ENCODE measurements around the gene PTGFR. TPM values are rescaled to one million over a fixed set of nuclear protein-coding genes. Genes with fewer than 3 reads are reported as not detected.

PTGFR gene
- total RNA-seq, 1 donor from 2014 or later, result 17.2 TPM

GRCh38 chr1:78475888-78476610 lies 14.7 kb upstream of the PTGFR start:
- Histone ChIP-seq H3K9me3 (ENCODE audit: control insufficient read depth in 3 of 3, low read length in 3 of 3) (no peaks in the 10 kb centered on the region), H3K4me3 (ENCODE audit: low read length in 3 of 3) (no peak overlapping the region), H3K4me1 (ENCODE audit: control insufficient read depth in 3 of 3, insufficient read depth in 3 of 3, low read length in 3 of 3) (no peaks in the 10 kb centered on the region), H3K27ac (ENCODE audit: low read depth, low read length) (no peak overlapping the region), H3K36me3 (ENCODE audit: control insufficient read depth in 3 of 3, insufficient read depth in 3 of 3, low read length in 3 of 3) (no peaks in the 10 kb centered on the region), H3K9ac (ENCODE audit: low read depth in 1 of 3, low read length in 3 of 3) (no peak overlapping the region), H3K27me3 (ENCODE audit: control insufficient read depth in 3 of 3, insufficient read depth in 3 of 3, low read length in 3 of 3) (no peaks in the 10 kb centered on the region)

- no peak overlapping the region for H3K27ac ChIP-seq (ENCODE audit: low read depth, low read length)
- H3K36me3 ChIP-seq (ENCODE audit: control insufficient read depth in 3 of 3, insufficient read depth in 3 of 3, low read length in 3 of 3), result no peaks in the 10 kb centered on the region
- no peak overlapping the region for H3K9ac ChIP-seq (ENCODE audit: low read depth in 1 of 3, low read length in 3 of 3)
- no peaks in the 10 kb centered on the region for H3K27me3 ChIP-seq (ENCODE audit: control insufficient read depth in 3 of 3, insufficient read depth in 3 of 3, low read length in 3 of 3)
- no peaks in the 10 kb centered on the region for H3K4me1 ChIP-seq (ENCODE audit: control insufficient read depth in 3 of 3, insufficient read depth in 3 of 3, low read length in 3 of 3)
- no peak overlapping the region for H3K4me3 ChIP-seq (ENCODE audit: low read length in 3 of 3)
- H3K9me3 ChIP-seq (ENCODE audit: control insufficient read depth in 3 of 3, low read length in 3 of 3), result no peaks in the 10 kb centered on the region
These were observed 6.9 kb upstream of the PTGFR start for GRCh38 chr1:78483903-78484302.

- Histone ChIP-seq H3K9ac (ENCODE audit: low read depth in 1 of 3, low read length in 3 of 3) (peak overlapping the region; percentile 34 to 80 (median 48)), H3K9me3 (ENCODE audit: control insufficient read depth in 3 of 3, low read length in 3 of 3) (no peaks in the 10 kb centered on the region), H3K27ac (ENCODE audit: low read depth, low read length) (no peak overlapping the region), H3K4me1 (ENCODE audit: control insufficient read depth in 3 of 3, insufficient read depth in 3 of 3, low read length in 3 of 3) (peaks cover 0 to 11% (median 8%) of the 10 kb centered on the region in 3 donors), H3K4me3 (ENCODE audit: low read length in 3 of 3) (peak overlapping the region; percentile 30 to 74 (median 51)), H3K27me3 (ENCODE audit: control insufficient read depth in 3 of 3, insufficient read depth in 3 of 3, low read length in 3 of 3) (peaks cover 0 to 13% (median 9%) of the 10 kb centered on the region in 3 donors), H3K36me3 (ENCODE audit: control insufficient read depth in 3 of 3, insufficient read depth in 3 of 3, low read length in 3 of 3) (no peaks in the 10 kb centered on the region)
These were observed 787 bp downstream of the PTGFR start for GRCh38 chr1:78491451-78492071.

- Histone ChIP-seq H3K4me1 (ENCODE audit: control insufficient read depth in 3 of 3, insufficient read depth in 3 of 3, low read length in 3 of 3) (peaks cover 0 to 11% (median 8%) of the 10 kb centered on the region in 3 donors), H3K4me3 (ENCODE audit: low read length in 3 of 3) (peak overlapping the region in 1 of 3 donors; percentile 24), H3K36me3 (ENCODE audit: control insufficient read depth in 3 of 3, insufficient read depth in 3 of 3, low read length in 3 of 3) (no peaks in the 10 kb centered on the region), H3K27ac (ENCODE audit: low read depth, low read length) (no peak overlapping the region), H3K9ac (ENCODE audit: low read depth in 1 of 3, low read length in 3 of 3) (no peak overlapping the region), H3K9me3 (ENCODE audit: control insufficient read depth in 3 of 3, low read length in 3 of 3) (no peaks in the 10 kb centered on the region), H3K27me3 (ENCODE audit: control insufficient read depth in 3 of 3, insufficient read depth in 3 of 3, low read length in 3 of 3) (peaks cover 0 to 13% (median 9%) of the 10 kb centered on the region in 3 donors)
These were observed 1.7 kb downstream of the PTGFR start for GRCh38 chr1:78492386-78492950.

- H3K27ac ChIP-seq (ENCODE audit: low read depth, low read length), result no peak overlapping the region
- H3K36me3 ChIP-seq (ENCODE audit: control insufficient read depth in 3 of 3, insufficient read depth in 3 of 3, low read length in 3 of 3), result no peaks in the 10 kb centered on the region
- peaks cover 0 to 13% (median 9%) of the 10 kb centered on the region in 3 donors for H3K27me3 ChIP-seq (ENCODE audit: control insufficient read depth in 3 of 3, insufficient read depth in 3 of 3, low read length in 3 of 3)
- H3K9me3 ChIP-seq (ENCODE audit: control insufficient read depth in 3 of 3, low read length in 3 of 3), result no peaks in the 10 kb centered on the region
- H3K4me1 ChIP-seq (ENCODE audit: control insufficient read depth in 3 of 3, insufficient read depth in 3 of 3, low read length in 3 of 3), result peaks cover 0 to 11% (median 8%) of the 10 kb centered on the region in 3 donors
- H3K9ac ChIP-seq (ENCODE audit: low read depth in 1 of 3, low read length in 3 of 3), result no peak overlapping the region
- peak overlapping the region in 1 of 3 donors; percentile 19 for H3K4me3 ChIP-seq (ENCODE audit: low read length in 3 of 3)
These were observed 2.7 kb downstream of the PTGFR start for GRCh38 chr1:78493451-78493850.

- no peak overlapping the region for H3K27ac ChIP-seq (ENCODE audit: low read depth, low read length)
These were observed 6.4 kb downstream of the PTGFR start for GRCh38 chr1:78497201-78497600.

GRCh38 chr1:78500529-78500928 lies 9.8 kb downstream of the PTGFR start:
- H3K9me3 ChIP-seq (ENCODE audit: control insufficient read depth in 3 of 3, low read length in 3 of 3), result no peaks in the 10 kb centered on the region
- H3K4me3 ChIP-seq (ENCODE audit: low read length in 3 of 3), result no peak overlapping the region
- H3K27ac ChIP-seq (ENCODE audit: low read depth, low read length), result no peak overlapping the region
- H3K4me1 ChIP-seq (ENCODE audit: control insufficient read depth in 3 of 3, insufficient read depth in 3 of 3, low read length in 3 of 3), result no peaks in the 10 kb centered on the region
- no peak overlapping the region for H3K9ac ChIP-seq (ENCODE audit: low read depth in 1 of 3, low read length in 3 of 3)
- H3K27me3 ChIP-seq (ENCODE audit: control insufficient read depth in 3 of 3, insufficient read depth in 3 of 3, low read length in 3 of 3), result no peaks in the 10 kb centered on the region
- H3K36me3 ChIP-seq (ENCODE audit: control insufficient read depth in 3 of 3, insufficient read depth in 3 of 3, low read length in 3 of 3), result no peaks in the 10 kb centered on the region

More at GRCh38 chr1:78497201-78497600, 6.4 kb downstream of the PTGFR start:
- no peaks in the 10 kb centered on the region for H3K36me3 ChIP-seq (ENCODE audit: control insufficient read depth in 3 of 3, insufficient read depth in 3 of 3, low read length in 3 of 3)
- no peaks in the 10 kb centered on the region for H3K9me3 ChIP-seq (ENCODE audit: control insufficient read depth in 3 of 3, low read length in 3 of 3)
- H3K4me1 ChIP-seq (ENCODE audit: control insufficient read depth in 3 of 3, insufficient read depth in 3 of 3, low read length in 3 of 3), result no peaks in the 10 kb centered on the region
- no peaks in the 10 kb centered on the region for H3K27me3 ChIP-seq (ENCODE audit: control insufficient read depth in 3 of 3, insufficient read depth in 3 of 3, low read length in 3 of 3)
- H3K4me3 ChIP-seq (ENCODE audit: low read length in 3 of 3), result no peak overlapping the region
- no peak overlapping the region for H3K9ac ChIP-seq (ENCODE audit: low read depth in 1 of 3, low read length in 3 of 3)

GRCh38 chr1:78501203-78501602 lies 10.4 kb downstream of the PTGFR start:
- H3K4me3 ChIP-seq (ENCODE audit: low read length in 3 of 3), result no peak overlapping the region
- H3K4me1 ChIP-seq (ENCODE audit: control insufficient read depth in 3 of 3, insufficient read depth in 3 of 3, low read length in 3 of 3), result no peaks in the 10 kb centered on the region
- H3K27me3 ChIP-seq (ENCODE audit: control insufficient read depth in 3 of 3, insufficient read depth in 3 of 3, low read length in 3 of 3), result no peaks in the 10 kb centered on the region
- no peak overlapping the region for H3K9ac ChIP-seq (ENCODE audit: low read depth in 1 of 3, low read length in 3 of 3)
- no peaks in the 10 kb centered on the region for H3K36me3 ChIP-seq (ENCODE audit: control insufficient read depth in 3 of 3, insufficient read depth in 3 of 3, low read length in 3 of 3)
- no peak overlapping the region for H3K27ac ChIP-seq (ENCODE audit: low read depth, low read length)
- H3K9me3 ChIP-seq (ENCODE audit: control insufficient read depth in 3 of 3, low read length in 3 of 3), result no peaks in the 10 kb centered on the region

GRCh38 chr1:78511334-78511733 lies 20.6 kb downstream of the PTGFR start:
- Histone ChIP-seq H3K4me1 (ENCODE audit: control insufficient read depth in 3 of 3, insufficient read depth in 3 of 3, low read length in 3 of 3) (no peaks in the 10 kb centered on the region), H3K9ac (ENCODE audit: low read depth in 1 of 3, low read length in 3 of 3) (no peak overlapping the region), H3K9me3 (ENCODE audit: control insufficient read depth in 3 of 3, low read length in 3 of 3) (no peaks in the 10 kb centered on the region), H3K36me3 (ENCODE audit: control insufficient read depth in 3 of 3, insufficient read depth in 3 of 3, low read length in 3 of 3) (no peaks in the 10 kb centered on the region), H3K4me3 (ENCODE audit: low read length in 3 of 3) (no peak overlapping the region), H3K27me3 (ENCODE audit: control insufficient read depth in 3 of 3, insufficient read depth in 3 of 3, low read length in 3 of 3) (no peaks in the 10 kb centered on the region), H3K27ac (ENCODE audit: low read depth, low read length) (no peak overlapping the region)

GRCh38 chr1:78516716-78517115 lies 25.9 kb downstream of the PTGFR start:
- no peak overlapping the region for H3K4me3 ChIP-seq (ENCODE audit: low read length in 3 of 3)
- H3K9me3 ChIP-seq (ENCODE audit: control insufficient read depth in 3 of 3, low read length in 3 of 3), result no peaks in the 10 kb centered on the region
- no peaks in the 10 kb centered on the region for H3K27me3 ChIP-seq (ENCODE audit: control insufficient read depth in 3 of 3, insufficient read depth in 3 of 3, low read length in 3 of 3)
- H3K36me3 ChIP-seq (ENCODE audit: control insufficient read depth in 3 of 3, insufficient read depth in 3 of 3, low read length in 3 of 3), result no peaks in the 10 kb centered on the region
- H3K27ac ChIP-seq (ENCODE audit: low read depth, low read length), result no peak overlapping the region
- no peak overlapping the region for H3K9ac ChIP-seq (ENCODE audit: low read depth in 1 of 3, low read length in 3 of 3)
- no peaks in the 10 kb centered on the region for H3K4me1 ChIP-seq (ENCODE audit: control insufficient read depth in 3 of 3, insufficient read depth in 3 of 3, low read length in 3 of 3)

Data from skeletal muscle tissue (tissue), 4 donors.